ENCODE results near the gene CCDC188. TPM values are rescaled to one million over a fixed set of nuclear protein-coding genes. Genes with fewer than 3 reads are reported as not detected.

The CCDC188 gene
- total and polyA plus RNA-seq, 2 of the 13 experiments (the other 11 are each of a cell fraction or from before 2014, with no cell fraction given), result not detected

DNA sequence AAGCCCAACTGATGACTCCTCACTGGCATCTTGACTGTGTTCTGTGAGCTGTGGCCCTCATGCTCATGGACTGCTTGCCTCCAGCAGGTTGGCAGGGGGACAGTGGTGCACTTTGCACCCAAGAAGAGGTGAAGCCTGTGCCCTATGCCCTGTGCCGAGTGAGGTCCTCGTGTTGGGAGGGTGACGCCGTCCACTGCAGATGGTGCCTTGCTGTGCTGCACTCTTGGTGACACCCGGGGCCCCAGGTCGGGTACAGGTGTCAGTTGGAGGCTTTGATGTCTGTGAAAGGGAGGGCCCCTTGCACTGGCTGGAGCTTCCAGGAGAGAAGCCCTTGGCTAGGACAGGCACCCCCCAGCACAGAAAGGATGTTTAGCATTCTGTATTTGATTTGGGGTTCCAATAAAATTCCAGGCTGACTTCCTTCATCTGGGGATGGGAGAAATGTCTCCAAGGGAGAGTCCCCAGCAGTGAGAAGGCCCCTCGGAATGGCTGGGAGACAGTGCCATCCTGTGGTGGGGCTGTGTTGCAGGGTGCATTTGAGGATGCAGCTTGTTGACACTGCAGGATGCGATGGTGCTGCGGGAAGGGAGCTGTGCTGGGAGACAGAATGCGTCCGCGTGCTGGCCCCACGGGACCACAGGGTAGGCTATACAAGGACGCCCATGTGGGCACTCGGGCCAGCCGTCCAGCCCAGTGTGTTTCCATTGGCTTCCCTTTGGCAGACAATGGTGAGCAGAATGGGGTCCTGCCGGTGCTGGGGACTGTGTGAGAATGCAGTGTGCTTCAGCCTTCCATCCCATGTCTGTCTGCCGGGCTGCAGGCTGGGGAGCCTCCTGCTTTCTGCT lies 21.7 kb downstream of the CCDC188 start (continued):
- TF ChIP-seq SALL2 (CRISPR knock-in tag; IDR thresholded peaks at IDR 0.05), result 0 out of 2 replicates have a peak, but pooled peaks have one; percentile 14
- no peak for TF ChIP-seq NAIF1 (CRISPR knock-in tag; IDR thresholded peaks at IDR 0.05; ENCODE audit: borderline replicate concordance)
- TF ChIP-seq XBP1 (CRISPR knock-in tag; IDR thresholded peaks at IDR 0.05), result no peak
- TF ChIP-seq ZFX (CRISPR knock-in tag; IDR thresholded peaks at IDR 0.05; ENCODE audit: low read depth), result peak; percentile 65
- no peak for TF ChIP-seq IKZF4 (CRISPR knock-in tag; IDR thresholded peaks at IDR 0.05; ENCODE audit: borderline replicate concordance, low read depth, not compliant biosample characterization)
- TF ChIP-seq TARDBP (CRISPR knock-in tag; IDR thresholded peaks at IDR 0.05), result no peak
- no peak for TF ChIP-seq ATF7-NPFF (CRISPR knock-in tag; IDR thresholded peaks at IDR 0.05; ENCODE audit: low read depth)
- TF ChIP-seq, protein P1, sequence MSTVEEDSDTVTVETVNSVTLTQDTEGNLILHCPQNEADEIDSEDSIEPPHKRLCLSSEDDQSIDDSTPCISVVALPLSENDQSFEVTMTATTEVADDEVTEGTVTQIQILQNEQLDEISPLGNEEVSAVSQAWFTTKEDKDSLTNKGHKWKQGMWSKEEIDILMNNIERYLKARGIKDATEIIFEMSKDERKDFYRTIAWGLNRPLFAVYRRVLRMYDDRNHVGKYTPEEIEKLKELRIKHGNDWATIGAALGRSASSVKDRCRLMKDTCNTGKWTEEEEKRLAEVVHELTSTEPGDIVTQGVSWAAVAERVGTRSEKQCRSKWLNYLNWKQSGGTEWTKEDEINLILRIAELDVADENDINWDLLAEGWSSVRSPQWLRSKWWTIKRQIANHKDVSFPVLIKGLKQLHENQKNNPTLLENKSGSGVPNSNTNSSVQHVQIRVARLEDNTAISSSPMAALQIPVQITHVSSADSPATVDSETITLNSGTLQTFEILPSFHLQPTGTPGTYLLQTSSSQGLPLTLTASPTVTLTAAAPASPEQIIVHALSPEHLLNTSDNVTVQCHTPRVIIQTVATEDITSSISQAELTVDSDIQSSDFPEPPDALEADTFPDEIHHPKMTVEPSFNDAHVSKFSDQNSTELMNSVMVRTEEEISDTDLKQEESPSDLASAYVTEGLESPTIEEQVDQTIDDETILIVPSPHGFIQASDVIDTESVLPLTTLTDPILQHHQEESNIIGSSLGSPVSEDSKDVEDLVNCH (CRISPR knock-in tag; IDR thresholded peaks at IDR 0.05), result no peak
- no peak for TF ChIP-seq ZNF225 (CRISPR knock-in tag; IDR thresholded peaks at IDR 0.05)
- TF ChIP-seq, protein P2, sequence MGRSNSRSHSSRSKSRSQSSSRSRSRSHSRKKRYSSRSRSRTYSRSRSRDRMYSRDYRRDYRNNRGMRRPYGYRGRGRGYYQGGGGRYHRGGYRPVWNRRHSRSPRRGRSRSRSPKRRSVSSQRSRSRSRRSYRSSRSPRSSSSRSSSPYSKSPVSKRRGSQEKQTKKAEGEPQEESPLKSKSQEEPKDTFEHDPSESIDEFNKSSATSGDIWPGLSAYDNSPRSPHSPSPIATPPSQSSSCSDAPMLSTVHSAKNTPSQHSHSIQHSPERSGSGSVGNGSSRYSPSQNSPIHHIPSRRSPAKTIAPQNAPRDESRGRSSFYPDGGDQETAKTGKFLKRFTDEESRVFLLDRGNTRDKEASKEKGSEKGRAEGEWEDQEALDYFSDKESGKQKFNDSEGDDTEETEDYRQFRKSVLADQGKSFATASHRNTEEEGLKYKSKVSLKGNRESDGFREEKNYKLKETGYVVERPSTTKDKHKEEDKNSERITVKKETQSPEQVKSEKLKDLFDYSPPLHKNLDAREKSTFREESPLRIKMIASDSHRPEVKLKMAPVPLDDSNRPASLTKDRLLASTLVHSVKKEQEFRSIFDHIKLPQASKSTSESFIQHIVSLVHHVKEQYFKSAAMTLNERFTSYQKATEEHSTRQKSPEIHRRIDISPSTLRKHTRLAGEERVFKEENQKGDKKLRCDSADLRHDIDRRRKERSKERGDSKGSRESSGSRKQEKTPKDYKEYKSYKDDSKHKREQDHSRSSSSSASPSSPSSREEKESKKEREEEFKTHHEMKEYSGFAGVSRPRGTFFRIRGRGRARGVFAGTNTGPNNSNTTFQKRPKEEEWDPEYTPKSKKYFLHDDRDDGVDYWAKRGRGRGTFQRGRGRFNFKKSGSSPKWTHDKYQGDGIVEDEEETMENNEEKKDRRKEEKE (IDR thresholded peaks at IDR 0.05), result no peak
- TF ChIP-seq NR2F6 (IDR thresholded peaks at IDR 0.05), result peak; percentile 56
- no peak; the same call in none of the 2 replicates for TF ChIP-seq NR2F6 (CRISPR knock-in tag; IDR thresholded peaks at IDR 0.05)
- TF ChIP-seq ZNF264 (CRISPR knock-in tag; IDR thresholded peaks at IDR 0.05), result no peak
- no peak for TF ChIP-seq ZNF3 (CRISPR knock-in tag; IDR thresholded peaks at IDR 0.05)
- no peak for TF ChIP-seq ELF4 (CRISPR knock-in tag; IDR thresholded peaks at IDR 0.05; ENCODE audit: borderline replicate concordance)
- TF ChIP-seq SP140L (CRISPR knock-in tag; IDR thresholded peaks at IDR 0.05; ENCODE audit: borderline replicate concordance), result no peak
- TF ChIP-seq ZNF441 (CRISPR knock-in tag; IDR thresholded peaks at IDR 0.05; ENCODE audit: borderline replicate concordance), result no peak
- TF ChIP-seq FOXJ3 (CRISPR knock-in tag; IDR thresholded peaks at IDR 0.05; ENCODE audit: borderline replicate concordance), result no peak
- no peak for TF ChIP-seq ZNF138 (CRISPR knock-in tag; IDR thresholded peaks at IDR 0.05; ENCODE audit: low read depth)
- TF ChIP-seq, protein P3, sequence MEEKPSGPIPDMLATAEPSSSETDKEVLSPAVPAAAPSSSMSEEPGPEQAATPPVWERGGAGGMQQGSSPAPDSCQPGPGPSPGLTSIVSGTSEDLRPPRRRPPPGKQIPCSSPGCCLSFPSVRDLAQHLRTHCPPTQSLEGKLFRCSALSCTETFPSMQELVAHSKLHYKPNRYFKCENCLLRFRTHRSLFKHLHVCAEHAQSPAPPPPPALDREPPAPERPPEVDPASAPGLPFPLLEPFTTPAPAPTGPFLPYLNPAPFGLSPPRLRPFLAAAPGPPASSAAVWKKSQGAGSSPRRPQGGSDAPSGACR (CRISPR knock-in tag; IDR thresholded peaks at IDR 0.05), result no peak
- TF ChIP-seq, protein P4, sequence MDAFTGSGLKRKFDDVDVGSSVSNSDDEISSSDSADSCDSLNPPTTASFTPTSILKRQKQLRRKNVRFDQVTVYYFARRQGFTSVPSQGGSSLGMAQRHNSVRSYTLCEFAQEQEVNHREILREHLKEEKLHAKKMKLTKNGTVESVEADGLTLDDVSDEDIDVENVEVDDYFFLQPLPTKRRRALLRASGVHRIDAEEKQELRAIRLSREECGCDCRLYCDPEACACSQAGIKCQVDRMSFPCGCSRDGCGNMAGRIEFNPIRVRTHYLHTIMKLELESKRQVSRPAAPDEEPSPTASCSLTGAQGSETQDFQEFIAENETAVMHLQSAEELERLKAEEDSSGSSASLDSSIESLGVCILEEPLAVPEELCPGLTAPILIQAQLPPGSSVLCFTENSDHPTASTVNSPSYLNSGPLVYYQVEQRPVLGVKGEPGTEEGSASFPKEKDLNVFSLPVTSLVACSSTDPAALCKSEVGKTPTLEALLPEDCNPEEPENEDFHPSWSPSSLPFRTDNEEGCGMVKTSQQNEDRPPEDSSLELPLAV (CRISPR knock-in tag; conservative IDR thresholded peaks at IDR 0.05; ENCODE audit: low read depth), result no peak
- peak; percentile 25; the same call in 1 of the 2 replicates for TF ChIP-seq NR2F2 (IDR thresholded peaks at IDR 0.05; ENCODE audit: borderline replicate concordance, low read depth)
- no peak for TF ChIP-seq RFX5 (IDR thresholded peaks at IDR 0.05; ENCODE audit: low read depth, low read length)
